Suprapubic skin (tissue), 4 donors: Measurements from ENCODE around the gene FMN1. TPM values are rescaled to one million over a fixed set of nuclear protein-coding genes. Genes with fewer than 3 reads are reported as not detected.

Source experiments
- DNase-seq, 2 donors: peaks; one replicate each; pipeline ENCODE4 v3.0.0-alpha.2; 2019; ENCODE audit warnings: low spot score in 2 of 2
- H3K27ac ChIP-seq: fragments of 200-600 bp; sonication (generic); one replicate; pipeline ENCODE4 v1.5.1; 2019
- H3K27me3 ChIP-seq: fragments of 200-600 bp; sonication (generic); one replicate; pipeline ENCODE4 v1.5.1; 2019
- H3K36me3 ChIP-seq: fragments of 200-600 bp; sonication (generic); one replicate; pipeline ENCODE4 v1.5.1; 2019
- H3K4me1 ChIP-seq: fragments of 200-600 bp; sonication (generic); one replicate; pipeline ENCODE4 v1.5.1; 2019
- H3K4me3 ChIP-seq: fragments of 200-600 bp; sonication (generic); one replicate; pipeline ENCODE4 v1.5.1; 2019; ENCODE audit warnings: mild to moderate bottlenecking
- H3K9me3 ChIP-seq: fragments of 200-600 bp; sonication (generic); one replicate; pipeline ENCODE4 v1.5.1; 2019
- EP300 ChIP-seq: sonication (generic); formaldehyde crosslinking; IDR thresholded peaks from one replicate; pipeline ENCODE4 v1.6.1; 2017; ENCODE audit warnings: antibody characterized with exemption
- POLR2A ChIP-seq, 2 donors: fragments of 450-650 bp; IDR thresholded peaks; one replicate each; pipeline ENCODE4 v1.6.1; 2017; ENCODE audit warnings: antibody characterized with exemption in 2 of 2, mild to moderate bottlenecking in 2 of 2, moderate library complexity in 2 of 2
- POLR2AphosphoS5 ChIP-seq, 3 donors: sonication (generic); formaldehyde crosslinking; IDR thresholded peaks; one replicate each; pipeline ENCODE4 v1.6.1; 2017; ENCODE audit warnings: antibody characterized with exemption in 3 of 3
- WGBS: methylation state at CpG from one replicate; pipeline ENCODE4 v1.1.5; 2018; 5-methylcytosine and 5-hydroxymethylcytosine counted together
- total RNA-seq, 4 donors: library from RNA; depleted of rRNA; stranded (reverse); fragments of >200 nt; gene quantifications; one replicate each; pipeline ENCODE4 v1.1.0, GENCODE V29; 2016
- TF ChIP-seq, protein P1 (sequence below), 2 donors: fragments of 200-600 bp in 1 of 2; fragments of 450-650 bp in 1 of 2; sonication (generic) in 1 of 2; IDR thresholded peaks; one replicate each; pipeline ENCODE4 v1.5.1; 2016 to 2019; ENCODE audit warnings: antibody characterized with exemption in 2 of 2, mild to moderate bottlenecking in 1 of 2, moderate library complexity in 1 of 2

The FMN1 gene
- total RNA-seq, 4 donors from 2014 or later = 19.8 to 47.3 (median 33.1) TPM

DNA sequence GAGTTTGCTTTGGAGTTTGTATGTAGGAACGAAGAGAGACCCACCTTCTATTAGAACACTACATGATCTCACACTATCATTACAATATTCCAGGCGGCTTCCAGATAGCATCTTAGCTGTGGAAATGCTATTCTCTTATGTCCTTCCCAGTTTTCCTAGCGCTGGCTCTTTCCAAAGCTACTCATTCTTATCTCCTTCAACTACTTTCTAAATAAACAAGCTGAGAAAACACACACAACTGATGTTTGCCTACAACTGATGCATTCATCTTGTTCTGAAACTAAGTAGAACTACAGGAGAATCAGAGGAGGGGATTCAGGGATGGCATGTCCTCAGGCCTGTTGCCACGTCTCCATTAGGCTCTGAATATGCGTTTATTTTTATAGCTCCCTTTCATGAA is 367.8 kb downstream of the FMN1 start:
- H3K27ac ChIP-seq = no peak overlapping the region
- H3K9me3 ChIP-seq = no peaks in the 10 kb centered on the region
- H3K4me1 ChIP-seq = no peaks in the 10 kb centered on the region
- no peak for TF ChIP-seq EP300
- no peak for TF ChIP-seq POLR2A (IDR thresholded peaks at IDR 0.05)
- TF ChIP-seq POLR2AphosphoS5 (IDR thresholded peaks at IDR 0.05) = no peak
- TF ChIP-seq, protein P1, sequence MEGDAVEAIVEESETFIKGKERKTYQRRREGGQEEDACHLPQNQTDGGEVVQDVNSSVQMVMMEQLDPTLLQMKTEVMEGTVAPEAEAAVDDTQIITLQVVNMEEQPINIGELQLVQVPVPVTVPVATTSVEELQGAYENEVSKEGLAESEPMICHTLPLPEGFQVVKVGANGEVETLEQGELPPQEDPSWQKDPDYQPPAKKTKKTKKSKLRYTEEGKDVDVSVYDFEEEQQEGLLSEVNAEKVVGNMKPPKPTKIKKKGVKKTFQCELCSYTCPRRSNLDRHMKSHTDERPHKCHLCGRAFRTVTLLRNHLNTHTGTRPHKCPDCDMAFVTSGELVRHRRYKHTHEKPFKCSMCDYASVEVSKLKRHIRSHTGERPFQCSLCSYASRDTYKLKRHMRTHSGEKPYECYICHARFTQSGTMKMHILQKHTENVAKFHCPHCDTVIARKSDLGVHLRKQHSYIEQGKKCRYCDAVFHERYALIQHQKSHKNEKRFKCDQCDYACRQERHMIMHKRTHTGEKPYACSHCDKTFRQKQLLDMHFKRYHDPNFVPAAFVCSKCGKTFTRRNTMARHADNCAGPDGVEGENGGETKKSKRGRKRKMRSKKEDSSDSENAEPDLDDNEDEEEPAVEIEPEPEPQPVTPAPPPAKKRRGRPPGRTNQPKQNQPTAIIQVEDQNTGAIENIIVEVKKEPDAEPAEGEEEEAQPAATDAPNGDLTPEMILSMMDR (IDR thresholded peaks at IDR 0.05) = no peak
- no peaks in the 10 kb centered on the region for H3K27me3 ChIP-seq
- H3K36me3 ChIP-seq = no peaks in the 10 kb centered on the region
- H3K4me3 ChIP-seq = no peak overlapping the region
- no peak for DNase-seq
- 87% methylated on average over 5 of the region's 5 CpGs for WGBS

GRCh38 chr15:32825219-32825618 is 369.3 kb downstream of the FMN1 start:
- TF ChIP-seq EP300 (no peak), POLR2AphosphoS5 (IDR thresholded peaks at IDR 0.05) (no peak), POLR2A (IDR thresholded peaks at IDR 0.05) (no peak)
- TF ChIP-seq, protein P1 (IDR thresholded peaks at IDR 0.05) = no peak
- DNase-seq = no peak
- Histone ChIP-seq H3K4me1 (no peaks in the 10 kb centered on the region), H3K4me3 (no peak overlapping the region), H3K27me3 (no peaks in the 10 kb centered on the region), H3K27ac (no peak overlapping the region), H3K9me3 (no peaks in the 10 kb centered on the region), H3K36me3 (no peaks in the 10 kb centered on the region)
- WGBS = 80% methylated on average over 4 of the region's 4 CpGs

- no peak overlapping the region for H3K27ac ChIP-seq
- TF ChIP-seq EP300 (no peak), POLR2A (IDR thresholded peaks at IDR 0.05) (no peak), POLR2AphosphoS5 (IDR thresholded peaks at IDR 0.05) (no peak)
- TF ChIP-seq, protein P1 (IDR thresholded peaks at IDR 0.05) = no peak
- 50% methylated on average over 5 of the region's 5 CpGs for WGBS
Measured at GRCh38 chr15:32824777-32825176, 369.7 kb downstream of the FMN1 start.

GRCh38 chr15:32823750-32824149 is 370.8 kb downstream of the FMN1 start:
- no peak overlapping the region for H3K4me3 ChIP-seq
- no peak overlapping the region for H3K27ac ChIP-seq
- H3K4me1 ChIP-seq = peaks cover 4% of the 10 kb centered on the region
- no peaks in the 10 kb centered on the region for H3K36me3 ChIP-seq
- TF ChIP-seq, protein P1 (IDR thresholded peaks at IDR 0.05) = no peak
- no peak for TF ChIP-seq POLR2A (IDR thresholded peaks at IDR 0.05)
- no peak for TF ChIP-seq EP300
- no peak for TF ChIP-seq POLR2AphosphoS5 (IDR thresholded peaks at IDR 0.05)
- no peak for DNase-seq
- WGBS = 85% methylated on average over 4 of the region's 4 CpGs
- no peaks in the 10 kb centered on the region for H3K27me3 ChIP-seq
- no peaks in the 10 kb centered on the region for H3K9me3 ChIP-seq

More at GRCh38 chr15:32824777-32825176, 369.7 kb downstream of the FMN1 start:
- H3K36me3 ChIP-seq = no peaks in the 10 kb centered on the region
- no peaks in the 10 kb centered on the region for H3K9me3 ChIP-seq
- no peak overlapping the region for H3K4me3 ChIP-seq
- H3K4me1 ChIP-seq = no peaks in the 10 kb centered on the region
- no peak for DNase-seq
- no peaks in the 10 kb centered on the region for H3K27me3 ChIP-seq

GRCh38 chr15:32822739-32823138 is 371.8 kb downstream of the FMN1 start:
- Histone ChIP-seq H3K9me3 (no peaks in the 10 kb centered on the region), H3K27me3 (no peaks in the 10 kb centered on the region), H3K4me3 (no peak overlapping the region), H3K36me3 (no peaks in the 10 kb centered on the region), H3K4me1 (peaks cover 4% of the 10 kb centered on the region), H3K27ac (no peak overlapping the region)
- DNase-seq = no peak
- WGBS = 88% methylated on average over 3 of the region's 3 CpGs
- TF ChIP-seq POLR2AphosphoS5 (IDR thresholded peaks at IDR 0.05) = no peak
- TF ChIP-seq EP300 = no peak
- TF ChIP-seq, protein P1 (IDR thresholded peaks at IDR 0.05) = no peak
